NK-92 treated with Interleukin-12 subunit alpha and Interleukin-12 subunit beta, amount 100 ng/mL, for 24 hours (cell line): ENCODE results near the gene SPP2.

Source experiments
- DNase-seq: peaks from one replicate; lab custom pipeline; 2025; lab: John Stamatoyannopoulos, UW

SPP2 gene

DNA sequence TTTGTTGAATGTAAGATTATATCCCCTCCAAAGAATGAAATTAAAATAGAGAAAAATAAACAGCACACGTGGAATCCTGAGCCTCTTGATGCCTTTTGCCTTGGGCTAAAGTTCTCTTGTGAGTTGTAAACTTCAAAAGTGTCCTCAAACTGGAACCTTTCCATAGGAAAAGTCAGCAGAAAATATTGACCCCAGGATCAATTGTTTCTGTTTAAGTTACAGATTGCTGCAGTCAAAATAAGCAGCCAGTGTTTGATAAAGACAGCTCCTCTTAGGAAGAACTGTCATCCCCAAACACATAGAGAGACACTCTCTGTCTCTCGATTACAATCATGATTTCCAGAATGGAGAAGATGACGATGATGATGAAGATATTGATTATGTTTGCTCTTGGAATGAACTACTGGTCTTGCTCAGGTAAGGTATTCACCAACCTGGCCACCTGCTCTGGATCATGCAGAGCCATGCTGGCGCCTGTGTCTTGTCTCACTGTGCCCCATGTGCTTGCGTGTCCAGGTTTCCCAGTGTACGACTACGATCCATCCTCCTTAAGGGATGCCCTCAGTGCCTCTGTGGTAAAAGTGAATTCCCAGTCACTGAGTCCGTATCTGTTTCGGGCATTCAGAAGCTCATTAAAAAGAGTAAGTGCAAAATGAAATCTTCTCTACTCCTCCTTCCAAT, at the start of gene SPP2:
Gene SPP2, plus strand, starts transcription at position 248 of the 681 bp plus-strand sequence. Its CDS starts 85 bp downstream, at position 333.
- no peak for DNase-seq

DNA sequence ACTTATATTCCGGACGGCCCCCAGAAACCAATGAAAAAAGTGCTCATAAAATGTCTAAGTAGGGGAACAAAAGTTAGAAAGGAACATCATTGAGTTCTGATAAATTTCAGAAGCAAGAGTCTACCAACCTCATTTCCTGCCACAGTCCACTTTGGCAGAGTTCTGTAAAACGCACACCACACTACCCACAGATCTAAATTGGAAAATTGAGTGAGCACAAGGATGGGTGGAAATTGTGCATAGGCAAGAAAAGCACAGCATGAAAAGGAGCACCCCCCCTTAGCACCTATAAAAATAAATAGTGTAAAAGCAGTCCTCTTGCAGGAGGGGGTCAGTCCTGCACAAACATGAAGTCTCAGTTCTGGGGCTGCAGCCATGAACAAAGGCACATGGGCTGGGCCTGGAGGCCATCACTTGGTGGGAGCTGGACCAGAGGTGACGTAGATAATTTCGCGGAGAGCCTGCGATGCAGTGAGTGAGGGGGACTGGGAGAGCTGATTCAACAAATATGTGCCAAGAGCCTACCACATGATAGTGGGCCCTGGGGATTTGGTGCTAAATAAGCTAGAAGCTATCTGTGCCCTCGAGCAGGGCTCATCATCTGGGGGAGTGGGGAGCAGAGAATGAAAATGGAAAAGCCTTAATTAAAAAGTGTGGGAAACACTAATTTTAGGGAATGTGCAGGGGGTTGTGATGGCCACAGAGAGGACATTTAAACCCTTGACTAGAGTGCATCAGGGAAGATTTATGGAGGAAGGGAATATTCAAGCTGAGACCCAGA, 48.9 kb upstream of the SPP2 start:
- no peak for DNase-seq

DNA sequence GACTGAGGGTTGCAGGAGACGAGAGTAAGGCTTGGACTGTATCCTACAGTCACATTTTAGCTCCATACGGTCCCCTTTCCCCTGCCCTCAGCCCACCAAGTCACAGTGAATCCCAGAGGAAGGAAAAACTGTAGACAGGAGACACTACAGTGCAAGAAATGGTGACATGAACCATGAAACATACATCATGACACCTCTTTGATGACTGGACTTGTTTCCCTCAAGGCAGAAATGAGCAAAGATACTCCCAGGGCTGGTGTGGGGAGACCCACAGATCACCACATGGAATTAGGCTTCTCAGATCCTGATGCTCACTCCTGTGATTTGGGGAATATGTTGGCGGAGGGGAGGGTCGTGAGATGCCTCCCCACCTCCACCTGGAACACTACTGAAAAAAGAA, 48.2 kb upstream of the SPP2 start:
- DNase-seq, result no peak

DNA sequence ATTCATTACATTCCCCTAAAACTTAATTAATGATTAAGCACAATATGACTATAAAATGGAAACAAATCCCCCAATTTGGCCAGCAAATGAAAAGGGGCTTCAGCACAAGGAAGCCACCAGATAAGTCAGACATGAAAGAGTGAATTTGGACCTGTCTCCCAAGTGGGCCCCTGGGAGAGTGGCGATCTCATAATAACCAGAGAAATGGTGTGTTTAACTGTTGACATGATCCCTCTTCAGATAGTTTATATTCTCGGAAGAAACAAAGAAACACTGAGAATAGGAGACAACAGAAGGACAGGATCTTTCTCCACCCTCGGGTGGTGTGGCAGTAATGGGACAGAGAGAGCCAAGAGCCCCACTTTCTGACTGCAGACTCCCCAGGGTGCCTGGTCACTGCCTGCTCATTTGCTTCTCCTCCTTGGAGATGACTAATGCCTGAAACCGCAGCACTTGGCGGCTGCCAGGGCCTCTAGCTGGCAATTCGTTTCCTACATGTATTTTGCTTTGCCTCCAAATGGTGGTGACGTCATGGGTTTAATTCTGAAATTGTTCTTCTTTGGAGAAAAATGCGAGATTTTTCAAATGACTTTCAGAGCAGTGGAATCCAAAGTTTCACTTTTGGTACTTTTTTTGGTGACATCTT, 46.4 kb upstream of the SPP2 start:
- no peak for DNase-seq

GRCh38 chr2:234005126-234005525, 45.4 kb upstream of the SPP2 start:
- DNase-seq, result no peak

DNA sequence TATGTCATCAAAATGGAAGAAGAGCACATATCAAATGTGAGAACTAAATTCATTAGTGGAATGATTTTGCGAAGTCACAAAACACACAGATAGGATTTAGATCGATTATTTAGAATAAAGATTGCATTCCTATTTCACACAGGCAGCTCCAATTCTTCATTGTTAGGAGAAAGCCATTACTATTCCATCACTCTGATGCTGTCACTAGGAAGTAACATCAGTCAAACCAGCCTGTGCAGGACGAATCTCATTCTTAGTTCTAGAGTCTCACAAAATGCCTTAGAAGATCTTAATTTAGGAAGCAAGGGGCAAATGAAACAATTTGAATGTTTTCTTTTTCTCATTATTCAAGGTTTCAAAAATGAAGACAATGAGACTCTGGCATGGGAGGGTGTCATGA, 44.0 kb upstream of the SPP2 start:
- DNase-seq, result no peak

GRCh38 chr2:234014427-234014826, 36.1 kb upstream of the SPP2 start:
- no peak for DNase-seq

GRCh38 chr2:234015861-234016260, 34.6 kb upstream of the SPP2 start:
- no peak for DNase-seq

DNA sequence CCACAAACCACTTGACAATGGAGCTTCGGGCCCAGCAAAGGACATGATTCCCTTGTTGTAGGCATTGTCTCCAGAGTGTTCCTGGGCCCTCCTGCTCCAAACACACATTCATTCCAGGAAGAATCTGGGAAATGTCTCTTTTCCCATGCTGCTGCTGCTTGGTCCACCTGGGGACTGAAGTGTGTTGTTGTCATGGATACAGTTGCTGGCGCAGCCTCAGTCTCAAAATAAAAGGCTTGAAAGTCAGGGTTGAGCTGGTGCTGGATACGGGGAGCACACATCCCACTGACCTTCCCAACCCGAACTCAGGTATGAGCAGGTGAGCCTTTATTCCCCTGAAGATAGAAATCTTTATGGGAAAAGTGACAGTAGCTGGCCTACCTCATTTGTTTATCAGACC, 30.6 kb upstream of the SPP2 start:
- DNase-seq, result no peak

DNA sequence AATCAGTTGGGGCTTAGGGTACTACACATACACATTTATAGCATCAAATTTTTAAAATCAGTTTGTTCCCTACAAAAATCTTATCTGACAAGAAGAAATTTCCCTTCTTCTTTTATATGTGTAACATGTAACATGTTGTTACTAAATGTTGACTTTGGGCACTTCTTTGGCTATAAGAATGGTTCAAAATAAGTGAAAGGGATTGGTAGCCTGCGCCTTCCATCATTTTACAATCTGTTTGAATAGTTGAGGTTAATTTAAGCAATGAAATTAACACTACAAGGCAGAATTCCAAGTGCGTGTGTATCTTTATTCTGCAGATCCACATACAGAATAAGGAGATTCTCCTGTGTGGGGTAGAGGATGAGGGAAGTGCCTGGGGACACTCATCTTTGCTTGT, 30.2 kb upstream of the SPP2 start:
- DNase-seq, result no peak

DNA sequence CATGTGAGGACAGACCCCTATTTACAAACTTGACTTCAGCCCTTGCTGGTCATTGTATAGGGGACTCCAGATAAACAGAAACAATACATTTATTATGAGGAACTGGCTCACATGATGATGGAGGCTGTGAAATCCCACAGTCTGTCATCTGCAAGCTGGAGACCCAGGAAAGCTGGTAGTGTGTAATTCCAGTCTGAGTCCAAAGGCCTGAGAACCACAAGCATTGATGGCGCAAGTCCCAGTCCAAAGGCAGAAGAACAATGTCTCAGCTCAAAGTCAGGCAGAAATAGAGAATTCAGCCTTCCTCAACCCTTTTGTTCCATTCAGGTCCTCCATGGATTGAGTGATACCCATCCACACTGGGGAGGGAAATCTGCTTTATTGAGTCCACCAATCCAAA, 28.1 kb upstream of the SPP2 start:
- no peak for DNase-seq

DNA sequence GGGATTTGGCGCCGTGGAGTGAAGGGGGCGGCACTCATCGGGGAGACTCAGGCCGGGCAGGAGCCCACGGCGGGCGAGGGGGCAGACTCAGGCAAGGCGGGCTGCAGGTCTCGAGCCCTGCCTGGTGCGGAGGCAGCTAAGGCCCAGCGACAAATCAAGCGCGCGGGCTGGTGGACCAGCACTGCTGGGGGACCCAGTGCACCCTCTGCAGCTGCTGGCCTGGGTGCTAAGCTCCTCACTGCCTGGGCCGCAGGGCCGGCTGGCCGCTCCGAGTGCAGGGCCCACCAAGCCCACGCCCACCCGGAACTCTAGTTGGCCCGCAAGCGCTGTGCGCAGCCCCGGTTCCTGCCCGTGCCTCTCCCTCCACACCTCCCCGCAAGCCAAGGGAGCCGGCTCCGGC, 26.2 kb upstream of the SPP2 start:
- no peak for DNase-seq

DNA sequence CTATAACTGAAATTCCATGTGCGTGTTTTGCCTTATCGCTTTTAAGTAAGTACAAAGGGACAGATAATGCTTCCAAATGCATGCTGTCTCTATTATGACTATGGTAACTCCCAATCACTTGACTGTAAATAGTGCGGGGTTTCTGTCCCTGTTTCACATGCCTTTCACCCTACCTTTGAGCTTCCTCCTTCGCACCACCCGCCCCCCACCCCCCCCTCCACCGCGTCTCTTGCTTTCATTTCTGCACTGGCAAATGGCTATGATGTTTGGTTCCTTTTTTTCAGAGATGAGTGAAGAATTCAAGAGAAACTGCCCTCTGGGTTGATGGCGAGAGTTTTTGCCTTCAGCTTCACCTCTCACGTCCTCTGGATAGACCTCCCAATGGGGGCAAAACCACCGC, 25.0 kb upstream of the SPP2 start:
- DNase-seq, result peak; percentile 4

DNA sequence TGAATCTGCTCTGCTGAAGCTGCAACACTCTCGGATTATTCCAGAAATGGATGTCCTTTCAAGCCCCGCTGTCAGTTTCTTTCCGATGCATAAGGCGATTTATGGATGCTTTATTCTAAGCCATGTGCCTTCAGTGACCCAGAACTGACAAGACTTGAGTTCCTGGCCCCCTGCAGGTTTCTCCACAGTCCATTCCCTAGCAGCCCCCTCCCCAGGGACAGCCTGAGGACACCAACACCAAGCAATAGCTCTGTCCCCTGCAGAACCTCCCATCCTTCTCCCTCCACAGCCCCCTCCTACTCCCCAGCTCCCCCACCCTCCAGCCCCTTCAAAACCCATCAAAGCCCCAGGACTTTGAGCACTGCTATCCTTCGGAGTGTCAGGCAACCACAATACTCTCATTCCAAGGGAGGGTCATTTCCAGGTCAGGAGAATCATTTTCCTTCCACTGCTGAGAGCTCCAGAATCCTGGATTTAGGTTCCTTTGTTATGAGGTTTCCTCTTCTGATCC, 24.6 kb upstream of the SPP2 start:
- DNase-seq, result no peak

GRCh38 chr2:234026693-234027254, 23.7 kb upstream of the SPP2 start:
- no peak for DNase-seq

DNA sequence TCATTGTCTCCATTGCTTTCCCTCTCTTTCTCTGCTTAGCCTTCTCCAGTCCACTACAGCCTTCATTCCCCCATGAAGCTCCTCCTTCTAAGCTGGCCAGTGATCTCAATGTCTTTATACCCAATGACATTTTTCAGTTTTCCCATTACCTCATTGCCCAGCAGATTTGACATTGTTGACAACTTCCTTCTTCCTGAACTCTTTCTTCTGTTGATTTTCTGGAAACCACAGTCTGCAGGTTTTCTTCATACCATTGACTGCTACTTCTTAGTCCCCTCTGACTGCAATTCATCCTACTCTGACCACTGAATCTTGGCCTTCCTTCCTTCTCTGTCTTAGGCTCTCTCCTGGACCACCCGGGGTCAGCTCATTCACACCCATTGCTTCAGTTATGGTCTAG, 22.9 kb upstream of the SPP2 start:
- no peak for DNase-seq

DNA sequence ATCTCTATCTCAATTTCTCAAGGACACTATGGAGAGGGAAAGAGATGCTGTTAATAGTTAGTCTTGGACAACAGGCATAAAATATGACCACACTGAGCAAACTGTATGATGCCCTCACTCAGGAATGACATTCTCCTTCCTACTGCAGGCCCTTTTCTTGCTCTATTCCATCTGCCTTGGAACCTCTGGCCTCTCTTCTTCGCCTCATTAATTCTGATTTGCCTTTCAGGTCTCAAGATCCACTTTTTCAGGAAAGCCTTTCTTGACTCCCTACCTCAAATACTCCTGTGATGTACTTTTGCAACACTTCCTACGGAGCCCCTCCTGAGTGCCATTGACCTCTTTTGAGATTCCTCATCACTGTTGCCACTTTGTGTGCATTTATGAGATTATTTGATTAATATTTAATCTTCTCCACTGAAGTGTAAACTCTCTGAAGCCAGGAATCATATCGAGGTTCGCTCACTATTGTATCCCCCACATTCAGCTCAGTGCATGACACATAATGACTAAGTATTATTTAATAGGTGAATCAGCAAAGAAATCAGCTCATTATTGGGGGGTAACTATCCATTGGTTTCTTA, 21.3 kb upstream of the SPP2 start:
- DNase-seq, result no peak

DNA sequence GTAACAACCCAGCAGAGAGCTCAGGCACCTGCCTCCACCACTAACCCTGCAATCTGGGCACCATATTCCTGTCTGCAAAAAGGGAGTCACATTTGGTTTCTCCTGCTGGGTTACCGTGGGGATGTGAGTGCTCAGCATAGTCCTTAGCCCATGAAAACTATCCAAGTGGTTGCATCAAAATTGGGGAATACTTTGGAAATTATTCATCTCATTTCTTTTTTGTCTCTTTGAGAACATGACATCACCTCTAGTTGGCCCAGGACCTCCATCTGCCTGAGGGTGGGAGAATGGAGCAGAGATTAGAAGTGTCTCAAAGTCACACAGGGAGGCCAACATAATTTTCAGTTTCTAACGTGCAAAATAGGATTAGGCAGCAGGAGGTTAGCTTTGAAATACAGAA, 19.3 kb upstream of the SPP2 start:
- DNase-seq, result no peak

DNA sequence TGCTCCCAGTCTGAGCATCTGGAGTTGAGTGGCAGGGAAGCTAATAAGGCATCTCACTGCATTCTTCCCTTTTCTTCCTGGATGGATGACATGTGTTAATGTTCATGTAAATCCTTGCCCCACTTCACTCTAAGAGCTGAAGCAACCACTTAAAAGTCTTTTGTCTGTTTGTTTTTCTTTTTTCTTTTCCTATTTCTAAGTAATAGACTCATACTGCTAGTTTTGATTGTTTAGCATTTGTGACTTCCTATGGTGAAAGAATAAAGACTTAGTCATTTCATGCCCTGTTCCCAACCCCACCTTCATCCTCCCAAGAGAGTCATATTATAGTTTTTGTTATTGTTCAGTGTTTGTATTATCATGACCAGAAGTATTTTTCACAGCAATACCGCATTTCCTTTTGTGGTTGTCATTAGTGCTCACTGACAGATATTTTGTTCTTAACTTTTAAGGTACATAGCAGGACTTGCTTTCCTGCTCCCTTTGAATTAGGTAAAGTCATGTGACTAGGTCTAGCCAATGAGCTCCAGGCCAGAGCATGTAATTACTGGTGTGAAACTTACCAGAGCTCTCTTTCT, 18.1 kb upstream of the SPP2 start:
- peak; percentile 60 for DNase-seq

DNA sequence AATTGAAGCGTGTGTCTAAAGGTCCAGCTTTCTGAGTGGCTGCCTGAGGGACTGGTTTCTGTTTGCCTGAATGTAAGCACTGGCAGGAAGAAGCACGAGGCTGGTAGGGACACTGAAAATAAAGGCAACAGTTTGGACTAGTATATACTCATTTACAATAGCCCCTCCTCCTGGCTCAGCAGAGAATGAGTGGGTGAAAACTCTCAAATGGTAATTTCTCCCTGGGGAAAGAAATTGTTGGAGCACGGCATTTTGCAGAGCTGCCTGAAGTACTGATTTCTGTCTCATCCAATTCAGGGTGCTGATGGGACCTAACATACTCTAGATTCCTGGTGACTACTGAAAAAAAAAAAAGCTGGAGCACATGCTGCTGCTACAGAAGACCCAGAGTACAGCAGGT, 17.3 kb upstream of the SPP2 start:
- DNase-seq, result no peak

DNA sequence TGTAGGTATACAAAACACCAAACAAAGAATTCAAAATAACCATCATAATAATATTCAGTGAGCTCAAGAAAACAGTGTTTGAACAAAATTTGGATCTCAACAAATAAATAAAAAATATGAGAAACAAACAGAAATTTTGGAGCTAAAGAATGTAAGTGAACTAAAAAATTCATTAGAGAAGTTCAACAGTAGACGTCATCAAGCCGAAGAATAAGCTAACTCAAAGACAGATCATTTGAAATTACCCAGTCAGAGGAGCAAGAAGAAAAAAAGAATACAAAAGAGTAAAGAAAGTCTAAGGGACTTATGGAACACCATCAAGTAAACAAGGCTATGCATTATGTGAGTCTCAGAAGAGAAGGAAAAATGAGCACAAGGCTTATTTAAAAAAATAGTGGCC, 16.6 kb upstream of the SPP2 start:
- no peak for DNase-seq
